Tibial artery (tissue), 4 donors: ENCODE results near the gene CKM.

Source experiments
- DNase-seq, 2 donors: peaks; one replicate each; pipeline ENCODE4 v3.0.0-alpha.2; 2019
- H3K27ac ChIP-seq, 2 donors: fragments of 200-600 bp; sonication (generic) in 1 of 2; 1 replicate in 1 of 2; 2 replicates in 1 of 2; pipeline ENCODE4 v1.5.1; 2018 to 2019; ENCODE audit warnings: mild to moderate bottlenecking in 1 of 2
- H3K27me3 ChIP-seq, 2 donors: fragments of 200-600 bp; sonication (generic) in 1 of 2; one replicate each; pipeline versions ENCODE4 v1.5.1 to v1.6.0; 2016 to 2019
- H3K36me3 ChIP-seq, 3 donors: fragments of 200-600 bp; sonication (generic) in 2 of 3; one replicate each; pipeline ENCODE4 v1.5.1; 2016 to 2019; ENCODE audit warnings: mild to moderate bottlenecking in 2 of 3
- H3K4me1 ChIP-seq, 4 donors: fragments of 200-600 bp; sonication (generic) in 2 of 4; 1 replicate in 3 of 4; 2 replicates in 1 of 4; pipeline ENCODE4 v1.5.1; 2016 to 2019
- H3K4me3 ChIP-seq, 2 donors: fragments of 200-600 bp; sonication (generic) in 1 of 2; 1 replicate in 1 of 2; 2 replicates in 1 of 2; pipeline ENCODE4 v1.5.1; 2018 to 2019; ENCODE audit warnings: mild to moderate bottlenecking in 2 of 2
- H3K9me3 ChIP-seq, 3 donors: fragments of 200-600 bp; sonication (generic) in 1 of 3; one replicate each; pipeline ENCODE4 v1.5.1; 2016 to 2019
- CTCF ChIP-seq, 2 experiments: fragments of 200-600 bp in 1 of 2; fragments of 450-650 bp in 1 of 2; IDR thresholded peaks; one replicate each; pipeline ENCODE4 v1.5.1; 2017 to 2019; ENCODE audit warnings: antibody characterized with exemption in 2 of 2, mild to moderate bottlenecking in 1 of 2, moderate library complexity in 1 of 2
- intact Hi-C: fragments of 100-400 bp; cut with DNase I; formaldehyde crosslinking; loops from one replicate; pipeline ENCODE4 v1.15.0; 2023; ENCODE audit warnings: low total_unique reads

CKM gene

GRCh38 chr19:45302416-45302815 lies 20.3 kb downstream of the CKM start:
- no peak for DNase-seq
- Histone ChIP-seq H3K4me3 (no peak overlapping the region), H3K4me1 (no peaks in the 10 kb centered on the region), H3K27me3 (peaks cover 0 to 2% of the 10 kb centered on the region in 2 donors), H3K36me3 (peaks cover 3 to 50% (median 33%) of the 10 kb centered on the region in 3 donors), H3K27ac (no peak overlapping the region), H3K9me3 (peaks cover 0 to 4% (median 0%) of the 10 kb centered on the region in 3 donors)
- no peak for TF ChIP-seq CTCF (IDR thresholded peaks at IDR 0.05)
- intact Hi-C loops: no loop called here

GRCh38 chr19:45299719-45300118 lies 23.0 kb downstream of the CKM start:
- intact Hi-C loops: no loop called here
- peaks cover 0 to 4% (median 0%) of the 10 kb centered on the region in 3 donors for H3K9me3 ChIP-seq
- no peak overlapping the region for H3K27ac ChIP-seq
- DNase-seq: no peak
- TF ChIP-seq CTCF (IDR thresholded peaks at IDR 0.05): no peak
- no peaks in the 10 kb centered on the region for H3K27me3 ChIP-seq
- H3K4me1 ChIP-seq: peaks cover 0 to 2% (median under 1%) of the 10 kb centered on the region in 4 donors
- no peak overlapping the region for H3K4me3 ChIP-seq
- peaks cover 3 to 64% (median 44%) of the 10 kb centered on the region in 3 donors for H3K36me3 ChIP-seq

GRCh38 chr19:45298264-45298663 lies 24.4 kb downstream of the CKM start:
- no peak overlapping the region for H3K4me3 ChIP-seq
- peaks cover 0 to 12% (median 4%) of the 10 kb centered on the region in 4 donors for H3K4me1 ChIP-seq
- no peaks in the 10 kb centered on the region for H3K27me3 ChIP-seq
- H3K36me3 ChIP-seq: peaks cover 3 to 77% (median 53%) of the 10 kb centered on the region in 3 donors
- intact Hi-C loops: no loop called here
- TF ChIP-seq CTCF (IDR thresholded peaks at IDR 0.05): no peak
- DNase-seq: no peak
- H3K9me3 ChIP-seq: peaks cover 0 to 6% (median 2%) of the 10 kb centered on the region in 3 donors
- no peak overlapping the region for H3K27ac ChIP-seq

- no peak for TF ChIP-seq CTCF (IDR thresholded peaks at IDR 0.05)
- H3K27ac ChIP-seq: no peak overlapping the region
- DNase-seq: no peak
- peaks cover 8 to 73% (median 54%) of the 10 kb centered on the region in 3 donors for H3K36me3 ChIP-seq
- H3K4me3 ChIP-seq: no peak overlapping the region
- peaks cover 0 to 10% (median 8%) of the 10 kb centered on the region in 3 donors for H3K9me3 ChIP-seq
- intact Hi-C loops: no loop called here
- H3K4me1 ChIP-seq: peaks cover 0 to 12% (median 4%) of the 10 kb centered on the region in 4 donors
- no peaks in the 10 kb centered on the region for H3K27me3 ChIP-seq
These were observed 25.0 kb downstream of the CKM start for GRCh38 chr19:45297674-45298073.

- H3K27me3 ChIP-seq: no peaks in the 10 kb centered on the region
- H3K4me3 ChIP-seq: no peak overlapping the region
- no peak overlapping the region for H3K27ac ChIP-seq
- no peak for TF ChIP-seq CTCF (IDR thresholded peaks at IDR 0.05)
- H3K9me3 ChIP-seq: peaks cover 0 to 11% (median 10%) of the 10 kb centered on the region in 3 donors
- DNase-seq: no peak
- intact Hi-C loops: no loop called here
- H3K36me3 ChIP-seq: peaks cover 14 to 73% (median 58%) of the 10 kb centered on the region in 3 donors
- H3K4me1 ChIP-seq: peaks cover 0 to 12% (median 4%) of the 10 kb centered on the region in 4 donors
These were observed 26.3 kb downstream of the CKM start for GRCh38 chr19:45296355-45296754.

- Histone ChIP-seq H3K4me3 (no peak overlapping the region), H3K4me1 (peaks cover 0 to 12% (median 4%) of the 10 kb centered on the region in 4 donors), H3K9me3 (peaks cover 0 to 11% (median 10%) of the 10 kb centered on the region in 3 donors), H3K36me3 (peaks cover 14 to 74% (median 63%) of the 10 kb centered on the region in 3 donors), H3K27ac (no peak overlapping the region), H3K27me3 (no peaks in the 10 kb centered on the region)
- TF ChIP-seq CTCF (IDR thresholded peaks at IDR 0.05): no peak
- no peak for DNase-seq
- intact Hi-C loops: no loop called here
These were observed 26.8 kb downstream of the CKM start for GRCh38 chr19:45295873-45296272.
